HCT116 (cell line): ENCODE results near the gene TWIST2.

Source experiments
- ATF3 ChIP-seq: IDR thresholded peaks from 2 replicates; pipeline ENCODE4 v1.6.1; 2012
- CTCF ChIP-seq, 3 experiments: fragments of 200-600 bp in 1 of 3; sonication (generic) in 1 of 3; IDR thresholded peaks in 2 of 3; conservative IDR thresholded peaks in 1 of 3; 2 replicates each; pipeline ENCODE4 v1.5.1; 2012 to 2017; ENCODE audit warnings: low read depth in 2 of 3, low read length in 2 of 3, antibody characterized with exemption in 1 of 3, borderline replicate concordance in 1 of 3, control low read depth in 1 of 3, mild to moderate bottlenecking in 1 of 3, mixed read lengths in 1 of 3, mixed run types in 1 of 3, moderate library complexity in 1 of 3; ENCODE audit not compliant: insufficient read depth in 1 of 3
- ELF1 ChIP-seq: IDR thresholded peaks from 2 replicates; pipeline ENCODE4 v1.6.1; 2012; ENCODE audit warnings: low read depth, borderline replicate concordance
- EZH2 ChIP-seq: fragments of 200-600 bp; sonication (generic); IDR thresholded peaks from 2 replicates; pipeline ENCODE4 v1.6.1; 2017; ENCODE audit warnings: antibody characterized with exemption, mixed run types
- EZH2phosphoT487 ChIP-seq: fragments of 200-600 bp; IDR thresholded peaks from 2 replicates; pipeline ENCODE4 v1.6.1; 2018; ENCODE audit warnings: antibody characterized with exemption, borderline replicate concordance
- MAX ChIP-seq: IDR thresholded peaks from 2 replicates; pipeline ENCODE4 v1.6.1; 2012
- POLR2A ChIP-seq: IDR thresholded peaks from 2 replicates; pipeline ENCODE4 v1.7.0; 2011; ENCODE audit warnings: borderline replicate concordance; ENCODE audit not compliant: insufficient read depth, insufficient read length; ENCODE audit errors: extremely low read depth
- POLR2AphosphoS5 ChIP-seq: IDR thresholded peaks from 2 replicates; pipeline ENCODE4 v1.6.1; 2011; ENCODE audit warnings: mild to moderate bottlenecking, low read depth, low read length, moderate library complexity
- RAD21 ChIP-seq: IDR thresholded peaks from 2 replicates; pipeline ENCODE4 v1.6.1; 2012; ENCODE audit warnings: low read depth, mild to moderate bottlenecking
- REST ChIP-seq: IDR thresholded peaks from 2 replicates; pipeline ENCODE4 v1.6.1; 2012; ENCODE audit warnings: low read depth
- SRF ChIP-seq: IDR thresholded peaks from 2 replicates; pipeline ENCODE4 v1.6.1; 2012; ENCODE audit warnings: low read depth
- ZFX ChIP-seq: fragments of 450-650 bp; IDR thresholded peaks from 2 replicates; pipeline ENCODE4 v1.6.1; 2017

- no peak for TF ChIP-seq SRF
- no peak for TF ChIP-seq ELF1
- no peak for TF ChIP-seq CTCF (IDR thresholded peaks at IDR 0.05 in 2 of 3, conservative IDR thresholded peaks at IDR 0.05 in 1 of 3; ENCODE audit: borderline replicate concordance in 1 of 3, insufficient read depth in 1 of 3, low read depth in 2 of 3, low read length in 2 of 3)
- TF ChIP-seq POLR2A, result no peak
- TF ChIP-seq ZFX, result no peak
- TF ChIP-seq EZH2phosphoT487, result no peak
- TF ChIP-seq RAD21, result no peak
- TF ChIP-seq ATF3, result no peak
- no peak for TF ChIP-seq MAX
- TF ChIP-seq EZH2, result no peak
- TF ChIP-seq REST, result no peak
- TF ChIP-seq POLR2AphosphoS5, result no peak
These were observed 95.6 kb downstream of the TWIST2 start for GRCh38 chr2:238943338-238944067.
